GM18526 (cell line): ENCODE data around the gene SLC49A3.
A peak's percentile ranks its signal among the peaks of the same experiment; 100 is the strongest.

Experiments
- POLR2A ChIP-seq: IDR thresholded peaks from 3 replicates; pipeline ENCODE4 v1.6.1; 2011; ENCODE audit not compliant: insufficient read length; ENCODE audit errors: extremely low read depth

Gene SLC49A3

DNA sequence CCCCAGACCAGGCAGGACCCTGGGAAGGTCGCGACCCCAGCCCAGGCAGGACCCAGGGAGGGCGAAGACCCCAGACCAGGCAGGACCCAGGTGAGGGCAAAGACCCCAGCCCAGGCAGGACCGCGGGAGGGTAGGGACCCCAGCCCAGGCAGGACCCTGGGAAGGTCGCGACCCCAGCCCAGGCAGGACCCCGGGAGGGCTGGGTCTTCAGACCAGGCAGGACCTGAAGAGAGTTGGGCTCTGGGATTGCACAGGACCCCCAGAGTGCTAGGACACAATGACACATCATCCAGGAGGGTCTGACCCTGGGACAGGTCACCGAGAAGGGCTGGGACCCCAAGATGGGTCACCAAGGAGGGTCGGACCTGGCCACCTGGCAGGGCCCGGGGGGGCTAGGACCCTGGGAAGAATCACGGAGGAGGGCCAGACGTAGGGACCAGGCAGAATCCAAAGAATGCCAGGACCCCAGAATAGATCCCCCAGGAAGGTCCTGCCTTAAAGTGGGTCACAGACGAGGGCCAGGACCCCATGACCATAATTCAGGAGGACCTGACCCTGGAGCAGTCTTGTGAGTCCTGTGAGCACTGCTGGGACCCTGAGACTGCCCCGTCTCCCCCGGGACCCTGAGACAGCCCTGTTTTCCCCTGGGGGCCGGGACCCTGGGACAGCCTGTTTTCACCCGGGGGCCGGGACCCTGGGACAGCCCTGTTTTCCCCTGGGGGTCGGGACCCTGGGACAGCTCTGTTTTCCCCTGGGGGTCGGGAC lies 18.1 kb upstream of the SLC49A3 start:
- TF ChIP-seq POLR2A = no peak

DNA sequence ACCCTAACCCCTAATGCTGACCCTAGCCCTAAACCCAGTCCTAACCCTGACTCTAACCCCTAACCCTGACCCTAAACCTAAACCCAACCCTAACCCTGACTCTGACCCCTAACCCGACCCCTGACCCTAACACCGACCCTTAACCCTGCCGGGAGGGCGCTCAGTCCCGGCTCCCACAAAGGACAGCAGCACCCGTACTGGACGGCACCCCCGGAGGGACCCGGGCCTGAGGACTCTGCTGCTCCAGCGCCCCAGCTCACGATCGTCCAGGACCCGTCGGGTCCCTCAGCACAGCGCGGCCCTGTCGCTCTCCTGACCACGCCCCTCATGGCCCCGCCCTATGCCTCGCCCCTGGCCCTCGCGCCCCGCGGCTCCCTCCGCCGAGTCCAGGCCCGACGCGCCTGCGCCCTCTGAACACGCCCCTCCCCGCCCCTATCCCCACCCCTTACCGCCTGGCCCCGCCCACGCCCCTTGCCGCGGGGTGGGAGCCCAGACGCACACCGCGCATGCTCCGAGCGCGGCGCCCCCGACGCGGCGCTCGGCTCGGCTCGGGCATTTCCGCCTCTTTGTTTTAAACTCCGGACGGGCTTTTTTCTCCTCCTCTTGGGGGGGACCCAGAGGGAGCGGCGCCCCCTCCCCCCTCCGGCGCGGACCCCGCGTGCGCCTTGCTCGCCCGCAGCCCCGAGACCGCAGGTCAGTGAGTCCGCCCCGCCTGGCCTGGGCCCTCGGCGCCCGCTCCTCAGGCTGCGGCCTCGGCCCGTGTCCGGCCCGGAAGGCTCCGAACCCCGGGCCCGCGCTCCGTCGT lies 16.5 kb upstream of the SLC49A3 start, which contains the start of gene PCGF3:
Gene PCGF3, plus strand, starts transcription at position 555 of the 805 bp plus-strand sequence. CDS start 27,849 bp downstream, outside the sequence.
- TF ChIP-seq POLR2A = peak; percentile 48

DNA sequence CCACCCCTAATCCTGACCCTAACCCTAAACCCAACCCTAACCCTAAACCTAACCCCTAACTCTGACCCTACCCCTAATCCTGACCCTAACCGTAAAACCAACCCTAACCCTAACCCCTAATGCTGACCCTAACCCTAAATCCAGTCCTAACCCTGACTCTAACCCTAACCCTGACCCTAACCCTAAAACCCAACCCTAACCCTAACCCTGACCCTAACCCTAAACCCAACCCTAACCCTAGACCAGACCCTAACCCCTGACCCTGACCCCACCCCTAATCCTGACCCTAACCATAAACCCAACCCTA lies 16.0 kb upstream of the SLC49A3 start:
- TF ChIP-seq POLR2A = no peak

DNA sequence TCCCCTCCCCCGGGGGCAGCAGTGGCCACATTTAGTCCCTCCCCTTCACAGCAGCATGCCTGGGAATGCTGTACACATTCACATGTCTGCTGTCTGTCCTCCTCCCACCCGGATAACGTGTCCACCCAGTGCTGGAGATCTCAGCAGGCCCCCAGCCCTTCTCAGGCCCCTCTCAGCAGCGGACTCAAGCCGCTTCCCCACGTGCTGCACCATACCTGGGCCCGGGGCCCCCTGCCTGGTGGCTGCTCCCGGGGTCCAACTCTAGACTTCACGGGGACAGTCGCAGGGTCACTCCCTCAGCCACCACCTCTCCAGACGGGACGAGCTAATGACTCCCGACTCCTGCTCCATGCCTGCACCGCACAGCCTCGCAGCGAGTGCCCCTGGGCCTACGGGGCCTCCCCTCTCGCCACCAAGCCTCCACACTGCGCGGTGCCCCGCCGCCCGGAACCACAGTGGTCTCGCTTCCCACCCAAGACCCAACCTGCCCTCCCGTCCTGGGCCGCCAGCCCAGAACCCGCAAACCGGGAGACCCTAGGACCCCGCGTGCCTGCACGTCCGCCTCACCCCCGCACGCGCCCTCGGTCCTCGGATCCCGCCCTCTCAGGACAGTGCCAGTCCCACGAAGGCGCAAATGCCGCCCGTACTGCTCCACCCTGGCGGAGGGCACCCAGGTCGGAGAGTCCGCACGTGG lies 15.4 kb upstream of the SLC49A3 start:
- TF ChIP-seq POLR2A = no peak

DNA sequence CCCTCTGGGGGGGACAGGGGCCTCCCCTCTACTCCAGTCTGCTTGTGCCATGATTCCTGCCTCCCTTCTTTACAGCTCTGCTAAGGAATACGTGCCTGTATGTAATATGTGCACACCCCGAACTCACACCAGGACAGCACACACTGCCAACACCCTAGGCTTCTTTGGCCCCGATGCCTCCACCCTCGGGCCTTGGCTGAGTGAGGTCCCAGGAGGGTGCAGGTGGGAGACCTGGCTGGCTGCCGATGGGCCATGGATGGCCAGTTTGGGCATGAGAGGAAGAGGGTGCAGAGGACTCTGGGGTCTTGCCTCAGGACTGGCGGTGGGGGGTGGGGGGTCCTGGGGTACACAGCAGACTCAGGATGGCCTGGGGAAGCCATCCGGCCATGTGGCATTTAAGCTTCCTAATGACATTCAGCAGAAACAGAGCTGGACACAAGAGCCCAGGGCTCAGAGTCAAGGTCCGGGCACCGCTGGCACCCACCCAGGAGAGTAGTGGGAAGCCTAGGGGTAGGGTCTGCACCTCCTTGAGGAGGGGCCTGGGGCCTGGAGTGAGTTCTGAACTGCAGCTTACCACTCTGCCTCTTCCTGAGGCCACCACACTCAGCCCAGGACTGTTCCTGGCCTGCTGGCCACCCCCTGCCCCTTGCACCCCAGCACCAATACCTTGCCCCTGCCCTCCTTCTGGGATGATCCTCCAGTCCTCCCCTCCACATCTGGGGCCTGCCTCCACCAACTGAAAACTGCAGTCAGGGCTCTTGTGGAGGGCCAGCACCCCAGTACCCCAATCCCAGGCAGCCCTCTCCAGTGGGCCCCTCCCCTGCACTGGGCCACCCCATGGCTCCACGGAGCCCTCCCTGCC lies 14.6 kb upstream of the SLC49A3 start:
- no peak for TF ChIP-seq POLR2A

DNA sequence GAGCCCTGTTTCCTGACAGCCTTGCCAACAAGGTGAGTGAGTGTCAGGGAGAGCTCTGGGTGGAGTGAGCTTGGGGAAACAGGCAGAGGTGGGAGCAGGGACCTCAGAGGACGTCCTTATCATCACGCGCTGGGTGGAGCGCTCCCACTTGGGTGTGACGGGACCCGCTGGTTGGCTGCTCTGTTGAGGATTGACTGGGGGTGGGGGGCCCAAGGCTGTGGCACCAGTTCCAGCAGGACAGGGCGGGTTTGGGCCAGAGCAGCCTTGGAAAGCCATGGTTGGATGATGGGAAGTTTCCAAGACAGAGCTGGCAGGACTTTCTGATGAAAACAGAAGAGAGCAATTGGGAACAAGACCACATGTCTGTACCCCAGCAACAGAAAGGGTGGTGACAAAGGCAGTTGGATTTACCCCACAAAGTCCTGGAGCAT lies 13.7 kb upstream of the SLC49A3 start:
- TF ChIP-seq POLR2A = no peak

DNA sequence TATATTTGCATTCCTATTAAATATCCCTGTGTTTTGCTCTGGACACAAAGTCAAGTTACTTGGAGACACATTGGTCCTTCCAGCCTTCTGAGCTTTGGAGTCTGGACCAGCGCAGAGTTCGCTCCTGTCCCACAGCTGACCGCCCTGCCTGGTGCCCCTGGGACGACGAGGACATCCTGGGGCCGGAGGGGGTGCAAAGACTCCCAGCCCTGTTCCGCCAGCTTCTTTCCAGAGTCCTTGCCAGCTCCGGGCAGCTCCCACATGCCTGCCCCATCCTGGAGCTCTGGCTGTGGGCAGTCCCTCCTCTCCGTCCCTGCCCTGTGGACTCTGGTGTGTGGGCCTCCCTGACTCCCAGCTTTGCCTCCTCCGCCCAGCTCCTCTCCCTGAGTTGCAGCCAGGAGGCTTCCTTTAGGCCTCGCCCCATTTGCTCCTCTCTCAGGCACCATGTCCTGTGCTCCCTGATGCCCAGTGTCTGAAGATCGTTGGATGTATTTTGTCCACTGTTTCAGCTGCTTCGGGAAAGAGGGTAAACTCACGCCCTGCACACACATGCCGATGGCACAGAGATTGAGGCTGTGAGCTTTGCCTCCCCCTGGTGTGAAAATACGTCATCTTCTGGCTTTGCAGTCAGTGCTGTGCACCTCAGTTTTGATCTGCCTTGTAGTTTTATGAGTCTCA lies 11.8 kb upstream of the SLC49A3 start:
- no peak for TF ChIP-seq POLR2A

DNA sequence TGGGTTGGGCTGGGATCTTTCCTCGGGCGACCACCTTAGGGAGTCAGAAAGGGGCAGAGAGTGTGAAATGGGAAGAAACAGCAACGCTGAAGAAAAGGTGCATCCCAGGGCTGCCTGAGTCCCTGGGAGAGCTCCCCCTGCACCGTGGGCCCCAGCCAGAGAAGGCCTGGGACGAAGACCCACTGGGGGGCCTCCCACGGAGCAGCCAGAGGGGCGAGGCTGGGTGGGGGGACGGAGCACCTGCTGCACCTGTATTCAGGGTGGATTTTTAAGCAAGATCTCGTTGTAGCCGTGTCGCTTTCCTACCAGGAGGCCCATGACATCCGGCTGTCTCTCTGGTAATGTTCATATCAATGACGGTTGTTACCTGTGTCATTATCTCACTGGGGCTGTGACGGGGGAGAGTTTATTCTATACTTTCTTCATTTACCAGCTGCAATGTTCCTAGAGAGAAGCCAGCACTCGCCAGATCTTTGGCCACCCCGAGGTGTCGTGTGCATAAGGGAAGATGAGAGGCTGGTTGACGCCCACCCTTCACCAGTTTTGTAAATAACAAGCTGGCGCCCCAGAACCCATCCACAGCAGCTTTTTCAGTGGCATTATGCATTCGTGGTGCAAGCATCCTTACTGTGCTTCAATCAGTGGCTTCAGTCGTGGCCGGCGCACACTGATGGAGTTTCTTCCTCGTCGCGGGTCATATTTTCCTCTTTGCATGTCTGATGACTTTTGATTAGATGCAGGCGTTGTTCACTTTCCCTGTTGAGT lies 11.0 kb upstream of the SLC49A3 start:
- no peak for TF ChIP-seq POLR2A

DNA sequence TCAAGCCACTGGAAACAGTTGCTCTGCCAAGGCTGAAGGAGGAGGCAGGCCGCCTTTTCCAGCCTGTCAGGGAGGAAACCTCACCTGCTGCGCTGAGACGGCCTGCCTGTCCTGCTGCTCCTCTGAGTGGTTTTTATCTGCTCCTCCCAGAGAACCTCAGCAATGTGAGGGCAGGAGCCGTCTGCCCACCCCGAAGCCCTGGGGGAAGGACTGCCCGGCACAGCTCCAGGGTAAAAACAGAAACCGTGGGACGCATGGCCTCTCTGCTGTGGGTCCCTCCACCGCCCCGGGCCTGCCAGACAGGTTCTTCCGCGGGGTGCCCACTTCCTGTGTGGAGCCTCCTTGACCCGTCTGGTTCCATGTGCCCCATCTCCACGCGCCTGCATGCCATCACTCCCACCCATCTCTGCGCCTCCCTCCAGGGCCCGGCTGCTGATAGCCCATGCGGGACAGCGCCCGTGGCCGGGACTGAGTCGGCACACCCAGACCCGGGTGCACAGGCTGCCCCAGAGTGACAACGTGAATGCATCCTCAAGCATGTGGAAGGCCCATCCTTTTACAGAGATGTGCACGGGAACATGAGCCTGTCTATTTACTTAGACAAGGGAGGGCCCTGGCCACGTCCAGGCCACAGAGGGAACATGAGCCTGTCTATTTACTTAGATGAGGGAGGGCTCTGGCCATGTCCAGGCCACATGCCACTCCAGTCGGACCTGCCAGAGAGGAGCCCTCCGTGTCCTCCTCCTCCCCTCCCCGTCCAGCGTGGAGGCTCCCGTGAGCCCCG lies 4.0 kb upstream of the SLC49A3 start:
- TF ChIP-seq POLR2A = no peak

DNA sequence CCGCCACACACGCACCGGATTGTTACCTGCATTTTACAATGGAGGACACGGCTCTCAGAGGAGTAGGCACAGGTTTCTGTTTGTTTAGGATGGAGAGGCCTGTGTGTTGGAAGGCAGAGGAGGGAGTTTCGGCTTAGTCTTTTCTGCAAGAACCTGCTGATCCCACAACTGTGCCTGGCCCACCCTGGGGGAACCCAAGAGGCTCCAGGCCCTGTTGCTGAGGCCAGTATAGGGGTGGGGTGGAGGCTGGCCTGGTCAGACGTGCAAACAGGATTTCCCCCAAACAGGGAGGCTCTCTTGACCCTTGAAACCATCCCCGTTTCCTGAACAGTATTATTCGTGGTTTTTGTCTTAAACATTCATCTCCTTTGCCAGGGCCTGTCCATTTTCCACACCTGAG lies 772 bp upstream of the SLC49A3 start:
- no peak for TF ChIP-seq POLR2A

DNA sequence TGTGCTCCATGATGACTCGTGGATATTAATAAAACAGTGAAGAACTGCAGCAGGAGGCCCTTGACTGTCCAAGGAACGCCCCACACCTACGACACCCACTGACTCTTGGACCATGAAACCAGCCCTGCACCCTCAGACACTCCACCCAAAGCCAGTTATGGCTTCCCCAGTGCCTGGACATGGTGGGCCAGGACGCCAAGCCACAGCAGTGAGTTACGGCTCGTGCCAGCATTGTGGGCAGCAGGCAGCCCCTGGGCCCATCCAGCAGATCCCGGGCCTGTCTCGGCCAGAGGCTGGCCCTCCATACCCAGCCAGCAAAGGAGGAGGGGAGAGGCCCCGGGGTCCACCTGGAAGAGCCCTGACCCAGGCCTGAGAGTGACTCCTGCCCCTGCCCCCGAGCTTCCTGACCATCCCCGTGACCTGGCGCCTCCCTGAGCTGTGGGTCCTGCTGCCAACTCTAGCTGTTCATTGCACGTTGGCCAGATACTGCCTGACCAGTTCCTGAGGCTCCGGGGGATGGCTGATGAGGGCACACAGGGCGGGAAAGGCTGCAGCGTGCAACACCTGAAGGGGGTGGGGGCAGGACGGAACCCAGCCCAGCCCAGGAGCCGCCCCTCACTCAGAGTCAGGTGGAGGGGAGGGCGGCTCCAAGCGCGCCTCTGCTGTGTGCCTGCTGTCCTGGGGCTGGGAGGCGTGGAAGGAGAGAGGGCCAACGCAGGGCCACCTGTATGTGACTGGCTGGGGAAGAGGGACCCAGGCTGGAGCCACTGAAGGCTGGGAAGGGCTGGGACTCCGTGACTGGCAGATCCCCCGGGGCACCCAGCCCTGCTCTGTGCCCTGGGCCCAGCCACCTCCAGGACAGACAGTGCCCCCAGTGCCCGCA lies 739 bp downstream of the SLC49A3 start:
- no peak for TF ChIP-seq POLR2A

DNA sequence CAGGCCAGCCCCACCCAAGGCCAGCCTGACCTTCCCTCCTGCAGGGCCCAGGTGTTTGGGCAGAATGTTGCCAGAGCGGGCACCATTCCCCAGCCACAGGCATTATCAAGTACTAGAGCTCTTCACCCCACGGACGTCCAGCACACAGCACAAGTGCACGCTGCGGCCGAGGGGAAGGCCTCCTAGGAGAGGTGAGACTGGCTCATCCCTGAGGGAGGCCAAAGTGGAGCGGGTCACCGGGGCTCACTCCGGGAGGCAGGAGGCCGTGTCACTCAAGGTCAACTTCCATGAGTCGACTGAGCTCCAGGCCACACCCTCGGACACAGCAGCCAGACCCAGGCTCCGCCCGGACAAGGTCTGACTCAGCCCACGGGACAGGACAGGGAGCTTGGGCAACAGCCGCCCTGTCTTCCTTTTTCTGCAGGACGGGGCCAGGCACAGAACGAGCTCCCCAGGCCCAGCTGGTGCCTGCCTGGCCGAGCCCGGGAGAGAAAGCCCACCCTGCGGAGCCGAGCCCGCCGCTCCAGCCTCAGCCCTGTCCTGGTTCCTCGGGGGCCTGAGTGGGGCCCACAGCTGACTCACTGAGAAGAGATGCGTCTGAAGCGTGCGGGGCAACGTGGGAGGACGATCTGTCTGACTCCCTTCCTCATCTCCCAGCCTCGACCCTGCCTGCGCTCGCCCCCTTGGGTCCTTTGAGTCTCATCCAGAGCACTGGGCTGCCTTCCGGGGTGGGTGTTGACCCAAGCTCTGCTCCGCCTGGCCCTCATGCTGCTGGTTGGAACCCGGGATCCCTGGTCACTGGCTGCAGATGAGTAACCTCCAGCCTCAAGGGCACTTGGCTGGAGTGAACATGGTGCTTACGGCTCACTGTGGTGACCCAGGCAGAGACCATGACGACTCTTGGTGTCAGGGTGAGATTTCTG lies 1.6 kb downstream of the SLC49A3 start:
- no peak for TF ChIP-seq POLR2A
